Stimulated activated CD4-positive, alpha-beta T cell treated with anti-CD3 and anti-CD28 coated beads, Interleukin-1b, Interleukin-23, amount 100 ng/mL, for 48 hours (primary cell): ENCODE results near the gene KCNE1.

Source experiments
- DNase-seq: peaks from one replicate; pipeline ENCODE4 v3.0.0-alpha.2; 2020

KCNE1 gene

GRCh38 chr21:34534522-34534921 is 22.5 kb upstream of the KCNE1 start:
- DNase-seq, result no peak

- no peak for DNase-seq
Measured at GRCh38 chr21:34533938-34534337, 21.9 kb upstream of the KCNE1 start.

- no peak for DNase-seq
Measured at GRCh38 chr21:34531399-34531798, 19.4 kb upstream of the KCNE1 start.

DNA sequence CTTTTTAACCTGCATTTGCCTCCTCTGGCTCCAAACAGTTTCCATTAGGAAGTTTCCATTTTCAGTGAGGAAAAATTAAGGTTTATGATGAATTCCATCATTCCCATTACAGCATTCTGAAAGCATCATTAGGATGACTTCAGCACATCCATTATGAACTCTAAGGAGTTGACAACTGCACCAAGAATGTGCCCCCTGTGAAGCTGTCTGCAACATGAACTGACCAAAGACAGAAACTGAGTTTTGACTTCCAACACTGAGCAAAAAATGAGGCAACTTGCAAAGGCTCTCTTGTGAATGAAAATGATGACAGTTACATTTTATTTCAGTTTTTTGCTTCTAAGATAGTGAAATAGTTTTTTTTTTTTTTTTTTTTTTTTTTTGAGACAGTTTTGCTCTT is 18.3 kb upstream of the KCNE1 start:
- no peak for DNase-seq

DNA sequence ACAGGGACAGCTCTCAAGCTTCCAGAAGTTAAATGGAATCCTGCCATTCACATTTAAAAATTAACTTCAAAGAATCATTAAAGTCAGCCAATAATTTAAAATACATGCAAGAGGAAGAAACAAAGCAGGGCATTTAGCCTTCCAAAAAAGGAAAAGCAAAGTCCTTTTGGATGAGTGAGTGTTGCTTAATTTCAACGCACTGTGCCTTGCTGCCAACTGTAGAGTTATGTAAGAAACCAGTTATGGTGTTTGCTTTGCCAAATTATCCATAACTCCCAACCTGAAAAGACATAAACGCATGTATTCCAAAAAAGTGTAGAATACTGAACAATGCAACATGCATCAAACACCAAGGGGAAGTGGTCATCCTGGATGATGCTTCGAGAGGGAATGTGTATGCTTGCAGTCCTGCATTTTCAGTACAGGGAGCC is 16.1 kb upstream of the KCNE1 start:
- DNase-seq, result no peak

DNA sequence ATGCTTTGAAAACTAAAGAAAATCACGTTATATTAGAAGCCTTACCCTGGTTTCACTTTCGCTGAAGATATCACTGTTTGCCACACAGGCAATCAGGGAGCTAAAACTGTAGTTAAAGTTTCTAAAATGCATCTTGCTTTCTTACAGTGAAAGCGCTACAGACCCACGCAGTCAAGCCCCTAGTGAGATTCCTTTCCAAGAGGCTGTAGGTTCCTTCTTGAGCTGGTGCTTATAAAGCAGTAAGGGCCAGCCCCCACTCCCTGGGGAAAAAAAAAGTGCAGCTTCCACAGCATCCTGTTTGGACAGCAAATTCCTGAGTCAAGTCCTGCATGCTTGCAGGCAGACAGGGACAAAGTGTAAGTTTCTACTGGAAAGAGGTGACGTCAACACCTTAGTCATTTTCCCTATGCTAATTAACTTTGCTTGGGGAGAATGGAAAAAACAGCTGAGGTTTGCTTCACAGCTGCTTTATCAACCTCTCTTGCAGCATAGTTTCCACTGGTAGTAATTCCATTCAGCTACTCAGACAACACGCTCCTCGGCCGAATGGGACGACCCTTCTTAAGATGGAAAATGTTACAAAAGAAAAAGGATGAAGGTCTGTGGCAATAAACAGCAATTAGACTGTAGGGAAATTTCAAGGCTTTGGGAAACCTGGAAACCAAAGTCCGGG is 14.7 kb upstream of the KCNE1 start:
- DNase-seq, result peak; percentile 60

- no peak for DNase-seq
Measured at GRCh38 chr21:34526241-34526617, 14.2 kb upstream of the KCNE1 start.

DNA sequence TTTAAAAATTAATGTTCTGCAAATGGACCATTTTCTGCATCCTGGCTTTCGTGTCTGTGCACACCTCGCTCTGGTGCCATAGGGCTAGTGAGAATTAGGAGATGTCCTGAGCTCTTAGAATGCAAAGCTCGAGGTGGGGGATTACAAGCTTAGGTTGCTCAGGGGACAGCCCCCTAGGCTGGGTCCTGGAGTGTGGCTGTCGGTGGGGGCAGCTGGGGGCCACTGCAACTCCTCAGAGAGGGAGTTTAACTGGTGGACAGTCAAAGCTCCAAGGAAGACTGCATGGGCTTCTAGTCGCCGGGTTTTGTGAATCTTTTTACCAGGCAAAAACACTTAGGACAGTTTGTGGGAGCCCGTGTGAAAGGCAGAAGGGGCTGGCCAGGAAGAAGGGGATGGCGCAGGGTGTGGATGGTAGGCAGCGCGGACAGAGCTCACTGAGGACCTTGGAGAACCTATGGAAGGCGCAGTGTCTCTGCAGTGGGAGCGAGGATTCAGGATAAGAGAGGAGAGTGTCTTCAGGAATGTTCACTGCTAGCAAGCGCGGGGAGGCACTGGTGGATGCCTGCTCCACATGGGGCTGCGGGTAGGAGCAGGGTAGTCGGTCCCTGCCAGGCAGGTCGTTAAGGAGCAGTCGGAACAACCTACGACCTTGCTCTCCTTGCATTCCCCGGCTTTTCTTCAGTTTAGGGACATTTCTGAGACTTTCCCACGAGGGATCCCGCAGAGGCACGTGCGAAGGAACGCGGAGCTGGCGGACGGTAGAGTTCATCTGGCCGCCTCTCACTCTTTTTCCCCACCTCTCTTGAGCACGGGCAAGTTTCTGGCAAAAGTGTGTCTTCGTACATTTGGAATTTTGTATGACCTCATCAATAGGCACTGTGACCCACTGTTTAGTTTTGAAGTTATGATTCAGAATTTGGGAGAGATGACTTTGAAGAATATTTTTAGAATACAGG is 12.9 kb upstream of the KCNE1 start:
- no peak for DNase-seq

DNA sequence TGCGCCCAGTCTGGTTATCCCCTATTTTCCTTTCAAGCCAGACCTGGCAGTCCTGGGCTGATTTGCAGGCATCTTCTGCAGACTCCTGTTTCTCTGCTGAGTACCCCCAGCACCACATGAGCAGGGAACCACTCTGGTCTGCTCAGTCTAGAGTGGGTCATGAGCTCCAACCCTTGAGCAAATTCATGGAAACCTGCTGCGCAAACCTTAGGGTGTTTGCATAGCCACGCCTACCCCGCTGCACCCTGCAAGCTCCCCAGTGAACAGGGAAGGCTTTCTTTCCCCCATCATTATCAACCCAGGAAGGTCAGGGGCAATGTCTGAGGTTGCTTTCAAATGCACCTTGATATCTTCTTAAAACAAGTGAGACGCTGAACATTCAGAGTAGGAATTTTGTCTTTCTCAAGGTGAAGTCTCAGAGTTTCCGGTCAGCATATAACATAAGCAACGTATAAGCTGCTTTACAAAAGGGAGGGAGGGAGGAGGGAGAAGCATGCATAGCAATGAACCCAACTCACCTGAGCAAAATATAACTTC is 11.1 kb upstream of the KCNE1 start:
- no peak for DNase-seq

GRCh38 chr21:34522284-34522683 is 10.3 kb upstream of the KCNE1 start:
- no peak for DNase-seq

GRCh38 chr21:34521561-34521960 is 9.6 kb upstream of the KCNE1 start:
- no peak for DNase-seq

DNA sequence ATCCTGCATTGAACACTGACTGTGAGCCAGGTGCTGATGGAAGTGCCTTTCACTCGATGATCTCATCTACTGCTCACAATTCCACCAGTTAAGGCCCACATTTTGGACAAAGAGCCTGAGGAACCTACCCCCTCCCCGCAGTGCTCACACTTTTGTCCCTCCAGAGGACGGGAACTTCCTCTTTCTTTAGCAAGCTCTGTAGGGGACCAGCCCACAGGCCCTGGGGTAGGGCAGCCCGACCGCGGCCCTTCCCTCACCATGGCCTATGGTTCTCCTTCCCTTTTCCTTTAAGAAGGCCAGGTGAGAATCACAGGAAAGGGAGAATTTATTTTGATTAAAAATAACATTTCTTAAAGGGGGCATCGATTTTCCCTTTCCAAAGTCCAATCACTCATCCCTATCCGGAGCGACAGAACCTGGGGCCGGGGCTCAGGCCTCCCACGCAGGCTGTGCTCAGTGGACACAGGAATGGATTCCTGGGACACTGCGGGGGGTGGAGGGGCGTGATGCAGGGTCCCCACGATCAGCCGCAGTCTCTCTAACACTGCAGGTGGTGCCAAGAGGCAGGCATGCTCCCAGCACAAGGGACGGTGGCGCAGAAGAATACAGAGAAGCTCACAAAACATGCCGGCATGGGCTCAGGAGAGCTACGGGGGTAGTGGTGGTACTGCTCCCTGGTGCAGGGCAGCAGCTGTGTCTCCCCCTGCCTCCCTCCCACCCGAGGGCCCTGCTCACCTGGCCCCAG is 8.9 kb upstream of the KCNE1 start:
- no peak for DNase-seq

GRCh38 chr21:34520281-34520680 is 8.3 kb upstream of the KCNE1 start:
- no peak for DNase-seq

GRCh38 chr21:34519694-34520093 is 7.7 kb upstream of the KCNE1 start:
- no peak for DNase-seq

DNA sequence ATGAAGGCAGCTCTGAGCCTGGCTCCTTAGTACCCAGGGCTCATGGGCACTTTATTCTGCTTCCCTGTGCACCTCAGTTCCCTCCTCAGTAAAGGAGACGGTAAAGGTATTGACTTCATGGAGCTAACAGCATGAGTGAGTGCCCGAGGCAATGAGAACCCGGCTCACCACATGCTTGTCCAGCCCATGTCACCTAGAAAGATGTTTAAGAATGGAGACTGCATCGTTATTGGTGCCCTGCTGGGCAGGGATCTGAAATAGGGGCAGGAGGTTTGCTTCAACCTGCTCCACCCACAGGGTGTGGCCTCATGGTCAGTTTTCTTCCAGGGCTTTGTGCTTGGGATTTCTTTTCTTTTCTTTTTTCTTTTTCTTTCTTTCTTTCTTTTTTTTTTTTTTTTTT is 7.0 kb upstream of the KCNE1 start:
- DNase-seq, result no peak

DNA sequence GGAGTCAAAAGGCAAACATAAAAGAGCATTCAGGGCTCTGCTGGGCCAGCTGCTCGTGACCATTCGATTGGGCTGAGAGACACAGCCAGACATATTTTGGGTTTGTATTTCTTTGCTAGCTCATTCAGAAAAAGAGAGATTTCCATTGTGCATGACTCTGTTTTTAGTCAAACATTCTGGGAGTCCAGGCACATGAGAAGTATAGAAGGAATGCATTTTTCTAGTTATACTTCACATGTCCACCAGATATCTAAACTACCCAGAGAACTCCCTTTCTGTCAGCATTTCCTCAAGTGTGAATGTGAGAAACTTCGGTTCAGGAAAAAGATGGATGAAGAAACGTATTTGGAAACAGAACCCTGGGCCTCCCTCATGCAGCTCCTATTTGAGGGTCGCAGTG is 6.3 kb upstream of the KCNE1 start:
- DNase-seq, result no peak

DNA sequence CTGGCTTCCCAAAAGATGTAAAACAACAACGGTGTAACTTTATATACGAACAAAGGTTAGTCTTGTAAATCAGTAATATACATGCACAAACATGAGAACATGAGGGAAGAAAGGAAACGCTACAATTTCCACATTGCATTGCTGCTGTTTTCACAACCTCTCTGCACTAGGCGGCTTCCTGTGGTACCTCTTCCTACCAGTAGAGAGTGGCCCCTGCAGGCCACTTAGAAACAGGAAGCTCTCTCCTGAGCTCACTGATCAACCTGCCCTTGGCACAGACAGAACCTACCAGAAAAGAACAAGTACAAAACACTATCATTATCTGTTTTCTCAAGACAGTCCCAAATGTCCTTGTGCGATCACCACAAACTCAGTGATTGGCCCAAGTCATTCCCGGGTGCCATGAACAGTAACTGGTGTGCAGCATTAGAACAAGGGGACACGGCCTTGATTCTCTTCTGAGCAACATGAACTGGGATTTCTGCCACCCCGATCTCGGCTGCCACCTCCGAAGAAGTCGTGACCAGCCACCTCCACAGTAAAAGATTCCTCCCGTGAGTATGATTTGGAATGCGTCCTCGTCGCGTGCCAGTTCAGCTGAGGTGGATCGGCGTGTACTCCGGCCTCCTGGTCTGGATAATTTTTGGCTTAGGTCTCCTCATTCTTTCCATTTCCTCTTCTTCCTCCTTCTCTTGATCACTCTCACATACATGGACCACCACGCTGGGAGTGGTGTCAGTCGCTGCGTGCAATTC is 5.7 kb upstream of the KCNE1 start:
- peak; percentile 16 for DNase-seq

DNA sequence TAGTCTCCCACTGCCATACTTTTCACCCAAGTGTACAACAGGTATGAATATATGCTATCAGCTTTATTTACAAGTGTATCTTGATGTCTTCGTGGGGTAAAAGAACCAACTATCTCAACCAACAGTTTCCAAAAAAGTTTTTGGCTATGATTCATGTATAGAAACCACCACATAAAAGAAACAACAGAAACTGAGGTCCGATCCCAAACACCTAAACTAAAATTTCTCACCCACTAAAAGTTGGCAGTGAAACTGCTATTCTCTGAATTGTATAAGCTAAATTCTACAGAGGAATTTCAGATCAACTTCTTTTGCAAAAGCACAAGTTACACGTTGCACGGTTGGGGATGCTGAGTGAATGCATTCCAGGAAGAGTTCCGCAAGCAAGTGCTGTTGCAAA is 5.0 kb upstream of the KCNE1 start:
- DNase-seq, result no peak

- DNase-seq, result no peak
Measured at GRCh38 chr21:34514576-34515115, 2.6 kb upstream of the KCNE1 start.

- DNase-seq, result no peak
Measured at GRCh38 chr21:34513129-34513675, 1.2 kb upstream of the KCNE1 start.

DNA sequence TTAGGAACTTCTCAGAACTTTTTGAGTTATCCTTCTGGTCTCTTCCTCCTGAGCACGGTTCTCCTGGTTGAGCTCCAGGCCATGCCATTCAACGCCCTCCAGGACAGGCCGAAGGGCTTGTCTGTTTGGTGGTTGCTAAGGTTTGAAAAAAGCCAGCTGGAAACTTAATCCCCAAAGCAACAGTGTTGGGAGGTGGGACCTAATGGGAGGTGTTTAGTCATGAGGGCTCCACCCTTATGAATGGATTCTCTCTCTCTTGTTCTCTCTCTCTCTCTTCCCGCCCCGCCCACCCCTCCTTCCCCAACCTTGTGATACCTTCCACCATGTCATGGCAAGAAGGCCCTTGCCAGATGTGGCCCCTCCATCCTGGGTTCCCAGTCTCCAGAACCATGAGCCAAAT is 829 bp downstream of the KCNE1 start:
- DNase-seq, result no peak
